ENCODE measurements around the gene ABCA2. TPM values are rescaled to one million over a fixed set of nuclear protein-coding genes. Genes with fewer than 3 reads are reported as not detected.

Gene ABCA2
- total and polyA plus RNA-seq, 8 donors = 7.3 to 385 (median 44.2) TPM

- peak; percentile 82 to 84 for DNase-seq
- H3K4me3 ChIP-seq = no peak overlapping the region
- intact Hi-C loops (cut with DNase I; ENCODE audit: low total_unique reads) = loop anchor here (10.0 kb wide), 1 partner anchor 67 kb away; the partner anchor contains the start of gene LCN12
- no peaks in the 10 kb centered on the region for H3K9me3 ChIP-seq
- H3K36me3 ChIP-seq = peaks cover 19 to 42% (median 31%) of the 10 kb centered on the region in 4 donors
- peaks cover 19 to 49% (median 34%) of the 10 kb centered on the region in 4 donors for H3K4me1 ChIP-seq
- 44 to 62% (median 52%) methylated on average over 20 to 30 of the region's 30 CpGs for WGBS, 5 donors
- no peaks in the 10 kb centered on the region for H3K27me3 ChIP-seq
- peak overlapping the region in 3 of 5 donors; percentile 24 to 54 (median 37) for H3K27ac ChIP-seq
- TF ChIP-seq POLR2A (IDR thresholded peaks at IDR 0.05) (no peak), EP300 (IDR thresholded peaks at IDR 0.05) (no peak), POLR2AphosphoS5 (IDR thresholded peaks at IDR 0.05) (no peak), CTCF (IDR thresholded peaks at IDR 0.05) (no peak)
Measured at GRCh38 chr9:137021979-137022661, 5.9 kb downstream of the ABCA2 start.

GRCh38 chr9:137021568-137021978 lies 6.5 kb downstream of the ABCA2 start:
- TF ChIP-seq EP300 (IDR thresholded peaks at IDR 0.05) (no peak), POLR2AphosphoS5 (IDR thresholded peaks at IDR 0.05) (no peak), CTCF (IDR thresholded peaks at IDR 0.05) (no peak), POLR2A (IDR thresholded peaks at IDR 0.05) (no peak)
- H3K27me3 ChIP-seq = no peaks in the 10 kb centered on the region
- DNase-seq = no peak
- no peak overlapping the region for H3K4me3 ChIP-seq
- H3K27ac ChIP-seq = no peak overlapping the region
- H3K4me1 ChIP-seq = peaks cover 13 to 44% (median 29%) of the 10 kb centered on the region in 4 donors
- peaks cover 19 to 47% (median 36%) of the 10 kb centered on the region in 4 donors for H3K36me3 ChIP-seq
- H3K9me3 ChIP-seq = no peaks in the 10 kb centered on the region
- intact Hi-C loops (cut with DNase I; ENCODE audit: low total_unique reads) = loop anchor here (10.0 kb wide), 1 partner anchor 67 kb away; the partner anchor contains the start of gene LCN12
- WGBS, 5 donors = 67 to 81% (median 78%) methylated on average over 5 to 6 of the region's 6 CpGs

GRCh38 chr9:137020771-137021567 lies 7.1 kb downstream of the ABCA2 start:
- no peak for TF ChIP-seq POLR2AphosphoS5 (IDR thresholded peaks at IDR 0.05)
- TF ChIP-seq EP300 (IDR thresholded peaks at IDR 0.05) = no peak
- no peak for TF ChIP-seq POLR2A (IDR thresholded peaks at IDR 0.05)
- no peak for TF ChIP-seq CTCF (IDR thresholded peaks at IDR 0.05)
- 93 to 95% (median 94%) methylated on average over 21 to 32 of the region's 32 CpGs for WGBS, 5 donors
- Histone ChIP-seq H3K36me3 (peaks cover 19 to 53% (median 42%) of the 10 kb centered on the region in 4 donors), H3K4me1 (peaks cover 7 to 38% (median 23%) of the 10 kb centered on the region in 4 donors), H3K27ac (no peak overlapping the region), H3K4me3 (no peak overlapping the region), H3K9me3 (no peaks in the 10 kb centered on the region), H3K27me3 (no peaks in the 10 kb centered on the region)
- no peak for DNase-seq
- intact Hi-C loops (cut with DNase I; ENCODE audit: low total_unique reads) = loop anchor here (10.0 kb wide), 1 partner anchor 66 kb away; the partner anchor contains the start of gene LCN12

Data from stomach (tissue), 9 donors.